Keratinocyte (primary cell): ENCODE data around the gene HSF2. TPM values are rescaled to one million over a fixed set of nuclear protein-coding genes. Genes with fewer than 3 reads are reported as not detected.

ENCODE experiments used
- DNase-seq: peaks from one replicate; pipeline ENCODE4 v3.0.0-alpha.2; 2011; ENCODE audit warnings: low read depth, missing footprints, low spot score
- FAIRE-seq: peaks from 2 replicates; lab custom pipeline; 2011; peaks lifted over from hg19 to GRCh38; lab: Jason Lieb, UNC
- H2AFZ ChIP-seq: 2 replicates; pipeline ENCODE4 v1.6.0; 2012; ENCODE audit warnings: low read length, control low read depth, inconsistent platforms; ENCODE audit not compliant: control insufficient read depth
- H3K27ac ChIP-seq: 2 replicates; pipeline ENCODE4 v1.5.1; 2011; ENCODE audit warnings: low read length; ENCODE audit not compliant: control insufficient read depth, insufficient read depth
- H3K27me3 ChIP-seq: 3 replicates; pipeline ENCODE4 v1.6.0; 2011; ENCODE audit warnings: low read length; ENCODE audit not compliant: control insufficient read depth, insufficient read depth; ENCODE audit errors: extremely low read depth
- H3K36me3 ChIP-seq, 2 experiments: 2 replicates in 1 of 2; 3 replicates in 1 of 2; pipeline ENCODE4 v1.5.1; 2011; ENCODE audit warnings: low read length in 2 of 2, mild to moderate bottlenecking in 1 of 2; ENCODE audit not compliant: control insufficient read depth in 2 of 2, insufficient read depth in 2 of 2; ENCODE audit errors: extremely low read depth in 1 of 2
- H3K4me1 ChIP-seq: 3 replicates; pipeline ENCODE4 v1.5.1; 2011; ENCODE audit warnings: low read length; ENCODE audit not compliant: control insufficient read depth, insufficient read depth; ENCODE audit errors: extremely low read depth
- H3K4me2 ChIP-seq: 3 replicates; pipeline ENCODE4 v1.6.0; 2011; ENCODE audit warnings: low read depth, low read length; ENCODE audit not compliant: control insufficient read depth, insufficient read depth; ENCODE audit errors: extremely low read depth
- H3K4me3 ChIP-seq, 3 experiments: fragments of 200-600 bp in 1 of 3; sonication (generic) in 1 of 3; 2 replicates in 2 of 3; 3 replicates in 1 of 3; pipeline ENCODE4 v1.5.1; 2011 to 2016; ENCODE audit warnings: low read length in 3 of 3, mild to moderate bottlenecking in 3 of 3, control low read depth in 2 of 3, inconsistent platforms in 1 of 3, low read depth in 1 of 3, mixed read lengths in 1 of 3, mixed run types in 1 of 3, moderate library complexity in 1 of 3; ENCODE audit not compliant: control insufficient read depth in 2 of 3, insufficient read depth in 2 of 3; ENCODE audit errors: extremely low read depth in 1 of 3
- H3K79me2 ChIP-seq: 2 replicates; pipeline ENCODE4 v1.6.0; 2012; ENCODE audit warnings: low read length; ENCODE audit not compliant: control insufficient read depth, insufficient read depth
- H3K9ac ChIP-seq: 3 replicates; pipeline ENCODE4 v1.6.0; 2011; ENCODE audit warnings: low read length; ENCODE audit not compliant: control insufficient read depth, insufficient read depth; ENCODE audit errors: extremely low read depth
- H3K9me1 ChIP-seq: 3 replicates; pipeline ENCODE4 v1.6.0; 2011; ENCODE audit warnings: low read length; ENCODE audit not compliant: control insufficient read depth, insufficient read depth; ENCODE audit errors: extremely low read depth
- H3K9me3 ChIP-seq: 2 replicates; pipeline ENCODE4 v1.5.1; 2012; ENCODE audit warnings: low read depth, low read length; ENCODE audit not compliant: control insufficient read depth
- H4K20me1 ChIP-seq: 3 replicates; pipeline ENCODE4 v1.6.0; 2011; ENCODE audit warnings: low read length; ENCODE audit not compliant: control insufficient read depth, insufficient read depth; ENCODE audit errors: extremely low read depth
- CTCF ChIP-seq, 3 experiments: IDR thresholded peaks in 1 of 3; conservative IDR thresholded peaks in 1 of 3; optimal IDR thresholded peaks in 1 of 3; 2 replicates in 2 of 3; 3 replicates in 1 of 3; pipeline versions ENCODE3 to v1.5.1; 2011; ENCODE audit warnings: low read length in 3 of 3, mild to moderate bottlenecking in 3 of 3, moderate library complexity in 2 of 3, control low read depth in 1 of 3, inconsistent platforms in 1 of 3; ENCODE audit not compliant: insufficient read depth in 2 of 3; ENCODE audit errors: extremely low read depth in 1 of 3
- EZH2 ChIP-seq: IDR thresholded peaks from one replicate; pipeline ENCODE4 v1.6.1; 2012; ENCODE audit warnings: inconsistent platforms, mild to moderate bottlenecking, low read length, moderate library complexity
- dilution Hi-C: fragments of 300-500 bp; cut with MboI; formaldehyde crosslinking; loops from one replicate; pipeline ENCODE4 v1.7.0; 2020; ENCODE audit warnings: low sequenced_read_pairs; ENCODE audit not compliant: extremely low pct_ligation_motif_present
- polyA plus RNA-seq, 5 experiments: library from polyadenylated mRNA; depleted of rRNA in 3 of 5; stranded (reverse) in 3 of 5; stranded (forward) in 1 of 5; unstranded in 1 of 5; fragments of >200 nt; gene quantifications; 1 replicate in 1 of 5; 2 replicates in 3 of 5; 3 replicates in 1 of 5; pipeline versions ENCODE4 v1.2.1 to v1.2.3, GENCODE V29; 2011 to 2012; ENCODE audit warnings: missing spikeins in 2 of 5, low read depth in 1 of 5, low replicate concordance in 1 of 5

Gene HSF2
- polyA plus RNA-seq, 1 donor (not counting 4 experiments of a cell fraction or from before 2014, with no cell fraction given): 22.5 TPM

DNA sequence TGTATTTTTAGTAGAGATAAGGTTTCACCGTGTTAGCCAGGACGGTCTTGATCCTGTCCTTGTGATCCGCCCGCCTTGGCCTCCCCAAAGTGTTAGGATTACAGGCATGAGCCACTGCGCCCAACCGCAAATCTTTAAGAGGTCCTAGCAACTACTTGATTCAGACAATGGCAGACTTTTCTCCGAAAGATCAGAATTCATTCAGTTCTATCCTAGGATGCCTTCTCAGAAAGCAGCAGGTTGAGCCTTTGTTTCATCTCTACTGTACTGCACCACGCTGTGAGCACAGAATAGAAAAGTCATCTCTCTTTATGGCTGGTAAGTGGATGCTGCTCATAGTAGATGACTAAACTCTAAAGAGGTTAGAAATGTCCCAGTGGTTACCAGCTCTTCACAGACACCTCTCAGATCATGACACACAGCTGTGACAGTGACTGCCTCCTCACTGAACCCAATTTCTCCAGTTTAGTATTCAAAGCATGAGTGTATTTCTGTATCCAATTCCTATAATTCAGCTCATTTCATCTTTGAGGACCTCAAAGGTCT is 6.0 kb upstream of the HSF2 start:
- H3K9me1 ChIP-seq: no peaks in the 10 kb centered on the region
- H2AFZ ChIP-seq: no peak overlapping the region
- no peak overlapping the region for H3K27ac ChIP-seq
- H3K4me3 ChIP-seq: no peak overlapping the region
- H3K4me2 ChIP-seq: no peak overlapping the region
- no peaks in the 10 kb centered on the region for H3K9me3 ChIP-seq
- dilution Hi-C loops: no loop called here
- H3K36me3 ChIP-seq: no peaks in the 10 kb centered on the region
- no peak for TF ChIP-seq CTCF (optimal IDR thresholded peaks at IDR 0.05 in 1 of 3, IDR thresholded peaks at IDR 0.05 in 1 of 3, conservative IDR thresholded peaks at IDR 0.05 in 1 of 3; ENCODE audit: extremely low read depth in 1 of 3, insufficient read depth in 2 of 3, low read length in 3 of 3)
- no peak for TF ChIP-seq EZH2
- FAIRE-seq (no peak), DNase-seq (no peak)
- no peak overlapping the region for H3K9ac ChIP-seq
- H4K20me1 ChIP-seq: no peaks in the 10 kb centered on the region
- H3K27me3 ChIP-seq: no peaks in the 10 kb centered on the region
- H3K79me2 ChIP-seq: no peaks in the 10 kb centered on the region
- peaks cover under 1% of the 10 kb centered on the region for H3K4me1 ChIP-seq

GRCh38 chr6:122394016-122394415 is 5.4 kb upstream of the HSF2 start:
- Histone ChIP-seq H3K9me1 (no peaks in the 10 kb centered on the region), H4K20me1 (no peaks in the 10 kb centered on the region), H3K9me3 (no peaks in the 10 kb centered on the region), H3K27ac (no peak overlapping the region), H3K27me3 (no peaks in the 10 kb centered on the region), H3K36me3 (no peaks in the 10 kb centered on the region), H3K4me1 (peaks cover 6% of the 10 kb centered on the region), H3K79me2 (no peaks in the 10 kb centered on the region), H3K4me3 (no peak overlapping the region), H3K4me2 (no peak overlapping the region), H2AFZ (no peak overlapping the region), H3K9ac (no peak overlapping the region)
- no peak for TF ChIP-seq CTCF (optimal IDR thresholded peaks at IDR 0.05 in 1 of 3, IDR thresholded peaks at IDR 0.05 in 1 of 3, conservative IDR thresholded peaks at IDR 0.05 in 1 of 3; ENCODE audit: extremely low read depth in 1 of 3, insufficient read depth in 2 of 3, low read length in 3 of 3)
- TF ChIP-seq EZH2: no peak
- FAIRE-seq (no peak), DNase-seq (no peak)
- dilution Hi-C loops: no loop called here
